Erythroblast (primary cell): Measurements from ENCODE around the gene MYL9.

ENCODE experiments used
- GATA1 ChIP-seq: IDR thresholded peaks from 2 replicates; pipeline ENCODE4 v1.6.1; 2011; ENCODE audit warnings: low read depth, mild to moderate bottlenecking, control low read depth, low read length, moderate library complexity
- POLR2A ChIP-seq: IDR thresholded peaks from 2 replicates; pipeline ENCODE4 v1.6.1; 2011; ENCODE audit warnings: mild to moderate bottlenecking, low read length

- TF ChIP-seq POLR2A, result no peak
- no peak for TF ChIP-seq GATA1
Measured at GRCh38 chr20:36571564-36572504, 30.5 kb downstream of the MYL9 start.
